ENCODE results near the gene ACR. TPM values are rescaled to one million over a fixed set of nuclear protein-coding genes. Genes with fewer than 3 reads are reported as not detected.

Gene ACR
- total RNA-seq, 2 experiments from 2014 or later, result not detected

DNA sequence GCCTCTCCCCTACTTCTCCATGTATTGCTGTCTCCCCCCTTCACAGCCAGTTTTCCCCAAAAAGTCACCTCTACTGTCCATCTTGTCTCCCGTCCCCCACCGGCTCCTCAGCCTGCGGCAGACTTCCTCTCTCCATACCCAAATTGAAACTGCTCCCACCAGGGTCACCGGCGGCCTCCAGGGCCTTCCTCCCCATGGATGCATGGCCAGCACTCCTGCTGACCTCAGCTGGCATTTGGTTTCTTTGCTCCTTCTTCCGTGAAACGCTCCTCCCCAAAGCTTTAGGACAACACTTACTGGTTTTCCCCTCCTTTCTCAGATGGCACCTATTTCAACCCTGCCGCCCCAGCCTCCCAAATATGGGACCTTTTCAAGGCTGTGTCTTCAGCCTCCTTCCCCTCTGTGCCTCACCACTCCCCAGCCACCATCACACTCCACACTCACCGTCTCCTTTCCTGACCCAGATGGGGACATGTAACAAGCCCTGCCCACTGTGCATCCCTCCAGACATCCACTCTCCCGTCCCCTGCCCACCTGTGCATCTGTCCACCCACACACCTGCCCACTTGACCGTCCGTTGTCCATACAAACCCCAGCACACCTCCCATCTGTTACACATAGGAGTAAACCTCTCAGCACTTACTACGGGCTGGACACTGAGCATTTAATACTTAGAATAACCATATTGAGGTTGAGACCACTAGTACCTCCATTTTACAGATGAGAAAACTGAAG lies 21.5 kb upstream of the ACR start:
- Mint-ChIP-seq H3K27ac (no peak overlapping the region), H3K4me1 (no peaks in the 10 kb centered on the region), H3K9me3 (no peaks in the 10 kb centered on the region), H3K4me3 (no peak overlapping the region), H3K27me3 (no peaks in the 10 kb centered on the region), H3K36me3 (ENCODE audit: low read depth) (no peaks in the 10 kb centered on the region)
- DNase-seq, result no peak
- CTCF ChIA-PET, result no interaction called here
- POLR2A ChIA-PET, result no interaction called here

DNA sequence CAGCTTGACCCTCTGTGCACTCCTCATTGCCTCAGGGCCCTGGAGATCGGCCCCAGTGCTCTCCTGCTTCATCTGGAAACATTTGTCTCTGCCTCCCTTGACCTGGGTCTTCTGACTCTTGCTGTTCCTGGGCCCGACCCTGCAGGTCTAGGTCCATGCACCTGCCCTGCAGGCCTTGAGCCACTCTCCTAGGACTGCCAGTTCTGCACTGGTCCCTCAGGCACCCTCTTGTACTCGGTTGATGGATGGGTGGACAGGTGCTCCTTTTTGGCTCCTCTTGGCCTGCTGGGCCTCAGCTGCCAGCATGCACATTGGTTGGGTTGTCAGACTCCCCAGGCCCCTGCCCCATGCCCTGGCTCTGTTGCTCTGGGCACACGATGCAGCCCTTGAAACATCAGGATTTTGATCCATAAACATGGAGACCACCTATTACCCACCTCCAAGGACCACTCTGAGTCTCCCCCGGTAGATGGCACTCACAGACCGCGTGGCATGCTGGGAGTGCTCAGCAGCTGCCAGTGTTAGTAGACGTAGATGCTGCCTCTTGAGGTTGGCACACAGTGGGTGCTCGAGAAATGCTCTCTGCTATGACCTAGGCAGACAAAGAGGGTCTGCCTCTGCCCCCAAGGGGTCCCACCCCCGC lies 20.2 kb upstream of the ACR start:
- H3K27me3 Mint-ChIP-seq, result no peaks in the 10 kb centered on the region
- ChIA-PET CTCF (no interaction called here), POLR2A (no interaction called here)
- H3K4me3 Mint-ChIP-seq, result no peak overlapping the region
- DNase-seq, result no peak
- H3K27ac Mint-ChIP-seq, result no peak overlapping the region
- H3K4me1 Mint-ChIP-seq, result no peaks in the 10 kb centered on the region
- H3K36me3 Mint-ChIP-seq (ENCODE audit: low read depth), result no peaks in the 10 kb centered on the region
- no peaks in the 10 kb centered on the region for H3K9me3 Mint-ChIP-seq

DNA sequence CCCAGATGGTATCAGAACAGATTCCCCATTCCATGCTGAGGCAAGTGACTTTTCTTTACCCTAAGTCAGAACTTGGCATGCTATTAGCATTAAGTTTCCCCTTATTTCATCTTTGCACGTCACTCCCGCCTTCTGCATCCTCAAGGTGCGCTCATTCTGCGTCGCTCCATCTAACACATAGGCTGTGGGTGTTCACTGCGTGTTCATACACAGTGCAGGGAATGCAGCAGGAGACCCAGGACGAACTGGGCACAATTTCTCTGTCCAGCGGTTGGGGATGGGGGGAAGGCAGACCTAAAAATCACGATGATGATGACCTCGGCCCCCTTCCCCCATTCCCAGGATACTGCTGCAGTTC lies 19.7 kb upstream of the ACR start:
- H3K9me3 Mint-ChIP-seq, result no peaks in the 10 kb centered on the region
- POLR2A ChIA-PET, result no interaction called here
- no peak for DNase-seq
- H3K27me3 Mint-ChIP-seq, result no peaks in the 10 kb centered on the region
- CTCF ChIA-PET, result no interaction called here
- H3K27ac Mint-ChIP-seq, result no peak overlapping the region
- H3K4me3 Mint-ChIP-seq, result no peak overlapping the region
- no peaks in the 10 kb centered on the region for H3K4me1 Mint-ChIP-seq
- no peaks in the 10 kb centered on the region for H3K36me3 Mint-ChIP-seq (ENCODE audit: low read depth)

DNA sequence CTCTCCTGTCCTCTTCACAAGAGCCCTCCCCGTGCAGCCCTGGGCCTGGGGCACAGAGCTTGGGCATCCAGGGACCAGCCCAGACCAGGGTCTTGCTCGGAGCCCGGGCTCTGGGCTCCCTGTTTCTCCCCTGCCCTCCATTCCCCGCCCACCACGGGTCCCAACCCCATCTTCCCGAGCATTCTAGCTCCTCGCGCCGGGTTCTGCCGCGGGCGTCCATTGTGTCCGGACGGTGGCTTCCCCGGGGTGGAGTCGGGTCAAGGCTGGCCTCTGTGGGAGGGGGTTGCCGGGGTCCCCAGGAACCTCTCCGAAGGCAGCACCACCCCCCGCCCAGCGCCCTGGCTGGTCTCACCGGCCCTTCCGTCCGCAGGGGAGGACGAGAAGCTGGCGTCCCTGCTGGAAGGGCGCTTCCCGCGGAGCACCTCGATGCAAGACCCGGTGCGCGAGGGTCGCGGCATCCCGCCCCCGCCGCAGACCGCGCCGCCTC lies 18.1 kb upstream of the ACR start:
- Mint-ChIP-seq H3K36me3 (ENCODE audit: low read depth) (no peaks in the 10 kb centered on the region), H3K4me3 (no peak overlapping the region), H3K27me3 (no peaks in the 10 kb centered on the region), H3K4me1 (no peaks in the 10 kb centered on the region), H3K27ac (no peak overlapping the region), H3K9me3 (no peaks in the 10 kb centered on the region)
- DNase-seq, result no peak
- POLR2A ChIA-PET, result no interaction called here
- CTCF ChIA-PET, result no interaction called here

DNA sequence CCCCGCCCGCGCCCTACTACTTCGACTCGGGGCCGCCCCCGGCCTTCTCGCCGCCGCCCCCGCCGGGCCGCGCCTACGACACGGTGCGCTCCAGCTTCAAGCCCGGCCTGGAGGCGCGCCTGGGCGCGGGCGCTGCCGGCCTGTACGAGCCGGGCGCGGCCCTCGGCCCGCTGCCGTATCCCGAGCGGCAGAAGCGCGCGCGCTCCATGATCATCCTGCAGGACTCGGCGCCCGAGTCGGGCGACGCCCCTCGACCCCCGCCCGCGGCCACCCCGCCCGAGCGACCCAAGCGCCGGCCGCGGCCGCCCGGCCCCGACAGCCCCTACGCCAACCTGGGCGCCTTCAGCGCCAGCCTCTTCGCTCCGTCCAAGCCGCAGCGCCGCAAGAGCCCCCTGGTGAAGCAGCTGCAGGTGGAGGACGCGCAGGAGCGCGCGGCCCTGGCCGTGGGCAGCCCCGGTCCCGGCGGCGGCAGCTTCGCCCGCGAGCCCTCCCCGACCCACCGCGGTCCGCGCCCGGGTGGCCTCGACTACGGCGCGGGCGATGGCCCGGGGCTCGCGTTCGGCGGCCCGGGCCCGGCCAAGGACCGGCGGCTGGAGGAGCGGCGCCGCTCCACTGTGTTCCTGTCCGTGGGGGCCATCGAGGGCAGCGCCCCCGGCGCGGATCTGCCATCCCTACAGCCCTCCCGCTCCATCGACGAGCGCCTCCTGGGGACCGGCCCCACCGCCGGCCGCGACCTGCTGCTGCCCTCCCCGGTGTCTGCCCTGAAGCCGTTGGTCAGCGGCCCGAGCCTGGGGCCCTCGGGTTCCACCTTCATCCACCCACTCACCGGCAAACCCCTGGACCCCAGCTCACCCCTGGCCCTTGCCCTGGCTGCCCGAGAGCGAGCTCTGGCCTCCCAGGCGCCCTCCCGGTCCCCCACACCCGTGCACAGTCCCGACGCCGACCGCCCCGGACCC lies 17.4 kb upstream of the ACR start:
- H3K9me3 Mint-ChIP-seq, result no peaks in the 10 kb centered on the region
- no peak overlapping the region for H3K4me3 Mint-ChIP-seq
- no peak overlapping the region for H3K27ac Mint-ChIP-seq
- ChIA-PET CTCF (interaction anchor here (0.6 to 1.3 kb wide), 3 partner anchors 11 to 18 kb away, joined by 3 to 5 read pairs (median 3); no protein-coding TSS in a partner anchor), POLR2A (no interaction called here)
- no peaks in the 10 kb centered on the region for H3K4me1 Mint-ChIP-seq
- DNase-seq, result no peak
- no peaks in the 10 kb centered on the region for H3K27me3 Mint-ChIP-seq
- H3K36me3 Mint-ChIP-seq (ENCODE audit: low read depth), result no peaks in the 10 kb centered on the region

DNA sequence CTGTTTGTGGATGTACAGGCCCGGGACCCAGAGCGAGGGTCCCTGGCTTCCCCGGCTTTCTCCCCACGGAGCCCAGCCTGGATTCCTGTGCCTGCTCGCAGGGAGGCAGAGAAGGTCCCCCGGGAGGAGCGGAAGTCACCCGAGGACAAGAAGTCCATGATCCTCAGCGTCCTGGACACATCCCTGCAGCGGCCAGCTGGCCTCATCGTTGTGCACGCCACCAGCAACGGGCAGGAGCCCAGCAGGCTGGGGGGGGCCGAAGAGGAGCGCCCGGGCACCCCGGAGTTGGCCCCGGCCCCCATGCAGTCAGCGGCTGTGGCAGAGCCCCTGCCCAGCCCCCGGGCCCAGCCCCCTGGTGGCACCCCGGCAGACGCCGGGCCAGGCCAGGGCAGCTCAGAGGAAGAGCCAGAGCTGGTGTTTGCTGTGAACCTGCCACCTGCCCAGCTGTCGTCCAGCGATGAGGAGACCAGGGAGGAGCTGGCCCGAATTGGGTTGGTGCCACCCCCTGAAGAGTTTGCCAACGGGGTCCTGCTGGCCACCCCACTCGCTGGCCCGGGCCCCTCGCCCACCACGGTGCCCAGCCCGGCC lies 16.7 kb upstream of the ACR start:
- DNase-seq, result no peak
- ChIA-PET POLR2A (no interaction called here), CTCF (interaction anchor here (0.6 to 1.3 kb wide), 3 partner anchors 10 to 19 kb away, joined by 3 to 5 read pairs (median 3); no protein-coding TSS in a partner anchor)
- Mint-ChIP-seq H3K27me3 (no peaks in the 10 kb centered on the region), H3K27ac (no peak overlapping the region), H3K36me3 (ENCODE audit: low read depth) (no peaks in the 10 kb centered on the region), H3K4me1 (no peaks in the 10 kb centered on the region), H3K9me3 (no peaks in the 10 kb centered on the region), H3K4me3 (no peak overlapping the region)

DNA sequence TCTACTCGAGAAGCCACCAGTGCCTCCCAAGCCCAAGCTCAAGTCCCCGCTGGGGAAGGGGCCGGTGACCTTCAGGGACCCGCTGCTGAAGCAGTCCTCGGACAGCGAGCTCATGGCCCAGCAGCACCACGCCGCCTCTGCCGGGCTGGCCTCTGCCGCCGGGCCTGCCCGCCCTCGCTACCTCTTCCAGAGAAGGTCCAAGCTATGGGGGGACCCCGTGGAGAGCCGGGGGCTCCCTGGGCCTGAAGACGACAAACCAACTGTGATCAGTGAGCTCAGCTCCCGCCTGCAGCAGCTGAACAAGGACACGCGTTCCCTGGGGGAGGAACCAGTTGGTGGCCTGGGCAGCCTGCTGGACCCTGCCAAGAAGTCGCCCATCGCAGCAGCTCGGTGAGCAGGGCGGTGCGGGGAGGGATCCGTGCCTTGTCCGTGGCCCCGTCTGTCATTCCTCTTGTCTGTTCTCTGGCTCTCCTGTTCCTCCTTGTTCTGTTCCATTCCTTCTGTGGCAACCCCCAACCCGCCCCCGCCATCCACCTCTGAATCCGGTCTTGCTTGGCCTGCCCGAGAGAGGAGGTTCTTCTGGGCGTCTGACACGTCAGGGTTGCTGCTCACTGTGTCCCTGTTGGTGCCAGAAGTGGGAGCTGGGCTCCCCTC lies 15.8 kb upstream of the ACR start:
- Mint-ChIP-seq H3K4me3 (no peak overlapping the region), H3K4me1 (no peaks in the 10 kb centered on the region), H3K9me3 (no peaks in the 10 kb centered on the region), H3K36me3 (ENCODE audit: low read depth) (no peaks in the 10 kb centered on the region), H3K27ac (no peak overlapping the region), H3K27me3 (no peaks in the 10 kb centered on the region)
- POLR2A ChIA-PET, result no interaction called here
- no peak for DNase-seq
- CTCF ChIA-PET, result interaction anchor here (1.3 kb wide), 1 partner anchor 10 kb away, joined by 5 read pairs; no protein-coding TSS in a partner anchor

DNA sequence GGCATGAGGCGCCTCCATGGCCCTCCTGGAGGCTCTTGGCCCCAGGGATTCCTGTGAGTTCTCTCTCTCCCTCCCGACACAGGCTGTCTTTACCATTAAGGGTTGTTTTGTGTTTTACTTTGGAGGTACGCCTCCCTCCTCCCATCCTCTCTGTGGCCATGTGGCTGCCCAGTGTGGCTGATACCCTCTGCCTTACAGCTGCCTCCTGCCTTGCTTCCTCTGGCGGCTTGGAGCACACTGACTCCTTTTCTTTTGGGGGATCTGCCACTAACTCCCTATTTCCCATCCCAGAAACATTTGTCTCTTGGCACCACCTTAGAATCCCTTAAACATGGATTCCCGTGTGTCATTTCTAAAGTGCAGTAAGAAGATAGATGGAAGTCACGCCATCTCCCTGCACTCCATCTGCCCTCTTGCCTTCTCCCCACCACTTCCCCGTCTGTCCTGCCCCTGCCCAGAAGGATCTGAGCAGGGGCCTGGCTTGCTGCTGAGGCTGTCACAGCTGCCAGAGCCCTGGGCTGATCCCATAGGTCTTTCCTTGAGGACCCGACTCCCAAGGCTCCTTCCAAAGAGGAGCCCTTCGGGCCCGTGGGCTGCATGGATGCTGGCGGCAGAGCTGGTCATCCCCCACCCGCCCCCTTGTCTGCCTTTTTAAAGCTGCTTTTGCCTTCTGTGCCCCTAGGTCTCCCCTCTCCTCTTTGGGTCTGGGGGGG lies 15.1 kb upstream of the ACR start:
- Mint-ChIP-seq H3K36me3 (ENCODE audit: low read depth) (no peaks in the 10 kb centered on the region), H3K4me1 (no peaks in the 10 kb centered on the region), H3K4me3 (no peak overlapping the region), H3K27ac (no peak overlapping the region), H3K9me3 (no peaks in the 10 kb centered on the region), H3K27me3 (no peaks in the 10 kb centered on the region)
- ChIA-PET POLR2A (no interaction called here), CTCF (no interaction called here)
- DNase-seq, result no peak

DNA sequence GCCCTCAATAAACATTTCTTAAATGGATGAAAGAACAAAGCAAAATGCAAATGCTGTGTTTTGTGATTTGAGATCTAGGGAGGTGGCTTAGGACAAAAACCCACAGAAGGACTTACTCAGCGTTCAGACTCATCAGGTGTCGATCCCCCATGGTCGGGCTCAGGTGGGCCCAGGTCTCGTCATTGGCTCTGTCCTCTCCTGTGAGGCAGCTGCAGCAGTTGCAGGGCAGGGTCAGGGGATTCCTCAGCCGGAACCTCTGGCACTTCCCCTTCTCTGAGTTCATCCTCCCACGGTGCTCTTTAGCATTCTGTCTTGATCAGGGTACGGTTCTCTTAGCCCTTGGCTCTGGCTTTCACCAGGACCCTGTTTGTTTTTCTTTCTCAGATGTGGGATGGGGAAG lies 14.0 kb upstream of the ACR start:
- no peak for DNase-seq
- H3K27ac Mint-ChIP-seq, result no peak overlapping the region
- no peak overlapping the region for H3K4me3 Mint-ChIP-seq
- POLR2A ChIA-PET, result no interaction called here
- no peaks in the 10 kb centered on the region for H3K36me3 Mint-ChIP-seq (ENCODE audit: low read depth)
- H3K9me3 Mint-ChIP-seq, result no peaks in the 10 kb centered on the region
- no peaks in the 10 kb centered on the region for H3K4me1 Mint-ChIP-seq
- CTCF ChIA-PET, result interaction anchor here (0.6 kb wide), 1 partner anchor 12 kb away, joined by 3 read pairs; no protein-coding TSS in a partner anchor
- H3K27me3 Mint-ChIP-seq, result no peaks in the 10 kb centered on the region

DNA sequence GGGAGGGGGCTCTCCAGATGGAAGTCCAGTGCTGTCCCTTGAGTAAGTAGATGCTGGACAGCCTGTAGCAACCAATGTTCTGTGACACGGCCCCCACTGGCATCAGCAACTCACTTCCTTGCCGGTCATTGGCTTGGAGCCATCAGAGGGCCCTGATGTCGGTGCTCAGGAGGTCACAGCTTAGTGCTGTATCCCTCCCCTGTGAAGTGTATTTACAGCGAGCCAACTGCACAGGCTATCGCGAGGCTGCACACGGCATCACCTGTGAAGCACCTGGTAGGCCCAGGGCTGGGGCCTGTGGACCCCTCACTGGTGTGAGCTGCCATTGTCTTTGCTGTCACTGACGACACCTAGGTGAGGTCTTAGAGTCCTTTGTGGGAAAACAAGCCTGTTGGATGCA lies 13.4 kb upstream of the ACR start:
- no peaks in the 10 kb centered on the region for H3K36me3 Mint-ChIP-seq (ENCODE audit: low read depth)
- CTCF ChIA-PET, result no interaction called here
- POLR2A ChIA-PET, result no interaction called here
- no peaks in the 10 kb centered on the region for H3K27me3 Mint-ChIP-seq
- H3K9me3 Mint-ChIP-seq, result no peaks in the 10 kb centered on the region
- H3K4me3 Mint-ChIP-seq, result no peak overlapping the region
- no peaks in the 10 kb centered on the region for H3K4me1 Mint-ChIP-seq
- H3K27ac Mint-ChIP-seq, result no peak overlapping the region
- DNase-seq, result no peak

DNA sequence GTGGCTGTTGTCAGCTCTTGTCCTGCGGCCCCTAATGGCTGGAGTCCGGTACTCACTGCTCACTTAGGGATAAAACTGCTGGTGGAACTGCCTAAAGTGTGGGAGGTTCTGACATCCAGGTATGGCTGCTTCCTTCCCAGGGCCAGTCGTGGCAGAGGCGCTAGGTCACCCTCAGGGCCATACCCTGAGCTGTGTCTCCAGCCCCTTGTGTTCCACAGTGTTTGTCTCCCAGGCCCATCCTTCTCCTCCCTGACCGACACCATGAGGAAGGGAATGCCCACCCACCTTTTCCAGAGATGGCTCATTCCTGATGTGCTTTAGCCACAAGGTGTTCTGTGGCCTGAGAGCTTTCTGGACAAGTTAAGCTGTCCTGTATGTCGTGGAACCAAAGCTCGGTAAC lies 12.4 kb upstream of the ACR start:
- Mint-ChIP-seq H3K27ac (no peak overlapping the region), H3K36me3 (ENCODE audit: low read depth) (no peaks in the 10 kb centered on the region), H3K9me3 (no peaks in the 10 kb centered on the region), H3K27me3 (no peaks in the 10 kb centered on the region), H3K4me1 (no peaks in the 10 kb centered on the region), H3K4me3 (no peak overlapping the region)
- ChIA-PET POLR2A (no interaction called here), CTCF (no interaction called here)
- no peak for DNase-seq

DNA sequence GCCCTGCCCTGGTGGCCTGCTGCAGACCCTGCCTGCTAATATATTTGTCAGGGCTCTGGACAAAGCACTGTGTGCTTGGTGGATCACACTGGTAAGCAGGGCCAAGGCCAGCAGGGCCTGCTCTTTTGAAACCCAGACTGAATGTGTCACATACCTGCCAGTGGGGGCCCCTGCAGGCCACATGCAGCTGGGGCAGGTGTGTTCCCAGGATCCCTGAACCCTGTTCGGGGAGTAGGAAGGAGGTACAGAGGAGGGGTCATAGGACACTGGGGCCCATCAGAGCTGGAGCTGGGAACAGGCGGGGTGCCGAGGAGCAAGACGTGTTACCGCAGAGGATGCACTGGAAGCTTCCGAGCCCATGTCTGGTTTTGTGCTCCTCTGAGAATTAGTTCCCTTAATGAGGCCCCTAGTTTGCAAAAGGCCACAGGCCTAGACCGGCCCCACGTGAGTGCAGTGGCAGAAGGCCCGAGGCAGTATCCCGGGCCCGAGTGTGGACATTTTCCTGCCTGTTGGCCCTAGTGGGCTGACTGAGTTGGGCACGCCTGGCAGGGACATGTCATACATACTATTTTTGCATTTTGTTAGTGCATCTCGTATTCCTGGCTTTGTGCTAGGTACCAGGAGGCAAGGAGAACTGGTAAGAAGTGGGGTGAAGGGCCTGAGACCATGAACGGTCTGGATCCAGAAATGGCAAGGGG lies 11.2 kb upstream of the ACR start:
- Mint-ChIP-seq H3K27me3 (no peaks in the 10 kb centered on the region), H3K27ac (no peak overlapping the region), H3K9me3 (no peaks in the 10 kb centered on the region), H3K4me3 (no peak overlapping the region), H3K36me3 (ENCODE audit: low read depth) (no peaks in the 10 kb centered on the region), H3K4me1 (no peaks in the 10 kb centered on the region)
- no peak for DNase-seq
- ChIA-PET POLR2A (no interaction called here), CTCF (no interaction called here)
